ENCODE measurements around the gene ANKAR.

GRCh38 chr2:189700681-189701080 is 26.2 kb downstream of the ANKAR start:
- TF ChIP-seq CTCF (IDR thresholded peaks at IDR 0.05) (no peak), POLR2A (IDR thresholded peaks at IDR 0.05) (no peak)
